Stimulated activated CD4-positive, alpha-beta T cell treated with anti-CD3 and anti-CD28 coated beads, Interleukin-1b, Interleukin-23, amount 100 ng/mL, for 4 hours (primary cell): Measurements from ENCODE around the gene PHETA2.
"Not testable (repeated sequence)": the region's sequence is repeated elsewhere in the genome, so short reads cannot be mapped to it uniquely, and the experiment has no call there.

ENCODE experiments used
- DNase-seq, 2 donors: peaks; one replicate each; pipeline ENCODE4 v3.0.0-alpha.2; 2020; ENCODE audit warnings: low read depth in 2 of 2

PHETA2 gene

GRCh38 chr22:42069801-42070516, 4.1 kb upstream of the PHETA2 start:
- DNase-seq = no peak

- peak; percentile 73 to 87 for DNase-seq
Measured at GRCh38 chr22:42070517-42071422, 3.3 kb upstream of the PHETA2 start, which contains the start of gene NAGA. Gene NAGA (minus strand): TSS chr22:42070812. CDS start chr22:42070297, 515 bp downstream.

GRCh38 chr22:42071508-42071907, 2.5 kb upstream of the PHETA2 start:
- not testable (repeated sequence) for DNase-seq

- no peak for DNase-seq
Measured at GRCh38 chr22:42072606-42073330, 1.3 kb upstream of the PHETA2 start.

GRCh38 chr22:42073621-42074041, 417 bp upstream of the PHETA2 start:
- no peak for DNase-seq

- DNase-seq = no peak
Measured at GRCh38 chr22:42074846-42075676, 1.0 kb downstream of the PHETA2 start.

- no peak for DNase-seq
Measured at GRCh38 chr22:42076764-42077485, 2.9 kb downstream of the PHETA2 start.

GRCh38 chr22:42077486-42078125, 3.6 kb downstream of the PHETA2 start:
- no peak for DNase-seq

GRCh38 chr22:42078469-42079318, 4.6 kb downstream of the PHETA2 start:
- DNase-seq = no peak

- DNase-seq = peak; percentile 96
Measured at GRCh38 chr22:42079319-42080251, 5.5 kb downstream of the PHETA2 start, which contains the start of gene SMDT1. Gene SMDT1 (plus strand): TSS chr22:42079700. CDS start chr22:42079769, 69 bp downstream.

GRCh38 chr22:42080287-42080686, 6.2 kb downstream of the PHETA2 start:
- no peak for DNase-seq

GRCh38 chr22:42083119-42083518, 9.1 kb downstream of the PHETA2 start:
- no peak for DNase-seq

- DNase-seq = no peak
Measured at GRCh38 chr22:42084874-42085273, 10.8 kb downstream of the PHETA2 start.

GRCh38 chr22:42086051-42086450, 12.0 kb downstream of the PHETA2 start:
- no peak for DNase-seq

GRCh38 chr22:42090596-42091454, 16.8 kb downstream of the PHETA2 start, which contains the start of gene NDUFA6:
Gene NDUFA6 (minus strand): TSS chr22:42090772. CDS start chr22:42090744, 28 bp downstream.
- peak; percentile 94 to 96 for DNase-seq

GRCh38 chr22:42091455-42091782, 17.4 kb downstream of the PHETA2 start:
- no peak for DNase-seq

GRCh38 chr22:42101199-42101598, 27.2 kb downstream of the PHETA2 start:
- no peak for DNase-seq
